Kidney epithelial cell (primary cell): ENCODE results near the gene GREB1L. TPM values are rescaled to one million over a fixed set of nuclear protein-coding genes. Genes with fewer than 3 reads are reported as not detected.

ENCODE experiments used
- DNase-seq: peaks from one replicate; pipeline ENCODE4 v3.0.0-alpha.2; 2010; ENCODE audit warnings: low read depth
- H3K27me3 ChIP-seq: 2 replicates; pipeline ENCODE4 v1.6.0; 2011; ENCODE audit warnings: low read length; ENCODE audit not compliant: control insufficient read depth, insufficient read depth
- H3K36me3 ChIP-seq: 2 replicates; pipeline ENCODE4 v1.5.1; 2011; ENCODE audit warnings: low read length; ENCODE audit not compliant: control insufficient read depth, insufficient read depth
- H3K4me3 ChIP-seq: 2 replicates; pipeline ENCODE4 v1.5.1; 2011; ENCODE audit warnings: low read depth, mild to moderate bottlenecking, control low read depth, low read length
- total RNA-seq: library from RNA; depleted of rRNA; stranded (reverse); fragments of >200 nt; gene quantifications from 2 replicates; pipeline ENCODE4 v1.2.3, GENCODE V29; 2015
- TF ChIP-seq, protein P1 (sequence below): IDR thresholded peaks from 2 replicates; pipeline ENCODE4 v1.5.1; 2011; ENCODE audit warnings: mild to moderate bottlenecking, moderate library complexity, low read length, control low read depth, inconsistent platforms; ENCODE audit not compliant: insufficient read depth, poor library complexity, severe bottlenecking

The GREB1L gene
- total RNA-seq, 1 donor from 2014 or later, result 1.5 TPM

DNA sequence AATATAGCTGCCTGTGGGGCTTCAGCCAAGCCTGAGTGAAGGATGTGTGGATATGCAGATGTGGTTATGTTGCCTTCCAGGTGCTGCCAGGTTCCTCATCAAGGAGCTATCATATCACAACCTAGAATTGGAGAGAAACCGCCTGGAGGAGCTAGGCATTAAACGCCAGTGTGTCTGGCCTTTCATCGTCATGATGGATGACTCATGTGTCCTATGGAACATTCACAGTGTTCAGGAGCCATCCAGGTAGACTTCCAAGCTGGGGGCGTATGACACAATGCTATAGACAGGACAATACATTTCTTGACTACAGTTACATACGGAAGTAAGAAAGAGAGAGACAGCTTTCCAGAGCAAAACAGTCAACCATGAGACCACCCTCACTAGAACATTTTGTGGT, 271.7 kb downstream of the GREB1L start:
- Histone ChIP-seq H3K36me3 (no peaks in the 10 kb centered on the region), H3K4me3 (no peak overlapping the region), H3K27me3 (no peaks in the 10 kb centered on the region)
- DNase-seq, result no peak
- TF ChIP-seq, protein P1, sequence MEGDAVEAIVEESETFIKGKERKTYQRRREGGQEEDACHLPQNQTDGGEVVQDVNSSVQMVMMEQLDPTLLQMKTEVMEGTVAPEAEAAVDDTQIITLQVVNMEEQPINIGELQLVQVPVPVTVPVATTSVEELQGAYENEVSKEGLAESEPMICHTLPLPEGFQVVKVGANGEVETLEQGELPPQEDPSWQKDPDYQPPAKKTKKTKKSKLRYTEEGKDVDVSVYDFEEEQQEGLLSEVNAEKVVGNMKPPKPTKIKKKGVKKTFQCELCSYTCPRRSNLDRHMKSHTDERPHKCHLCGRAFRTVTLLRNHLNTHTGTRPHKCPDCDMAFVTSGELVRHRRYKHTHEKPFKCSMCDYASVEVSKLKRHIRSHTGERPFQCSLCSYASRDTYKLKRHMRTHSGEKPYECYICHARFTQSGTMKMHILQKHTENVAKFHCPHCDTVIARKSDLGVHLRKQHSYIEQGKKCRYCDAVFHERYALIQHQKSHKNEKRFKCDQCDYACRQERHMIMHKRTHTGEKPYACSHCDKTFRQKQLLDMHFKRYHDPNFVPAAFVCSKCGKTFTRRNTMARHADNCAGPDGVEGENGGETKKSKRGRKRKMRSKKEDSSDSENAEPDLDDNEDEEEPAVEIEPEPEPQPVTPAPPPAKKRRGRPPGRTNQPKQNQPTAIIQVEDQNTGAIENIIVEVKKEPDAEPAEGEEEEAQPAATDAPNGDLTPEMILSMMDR, result no peak

DNA sequence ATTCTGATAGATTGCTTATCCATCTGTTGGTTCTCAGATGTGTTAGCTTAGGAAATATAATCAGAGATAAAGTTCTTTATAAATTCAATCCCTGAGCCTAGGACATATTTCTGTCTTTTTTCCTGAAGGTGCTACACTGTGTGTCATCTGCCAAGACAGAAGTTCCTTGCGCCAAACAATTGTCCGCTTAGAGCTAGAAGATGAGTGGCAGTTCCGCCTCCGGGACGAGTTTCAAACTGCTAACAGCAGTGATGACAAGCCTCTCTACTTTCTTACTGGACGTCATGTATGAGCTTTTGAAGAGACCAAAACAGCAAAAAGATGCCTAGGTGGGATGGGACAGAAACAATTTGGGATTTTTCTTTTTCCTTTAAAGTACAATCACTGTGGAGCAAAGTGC, 280.5 kb downstream of the GREB1L start:
- DNase-seq, result no peak
- no peaks in the 10 kb centered on the region for H3K36me3 ChIP-seq
- TF ChIP-seq, protein P1, result no peak
- no peak overlapping the region for H3K4me3 ChIP-seq
- no peaks in the 10 kb centered on the region for H3K27me3 ChIP-seq

DNA sequence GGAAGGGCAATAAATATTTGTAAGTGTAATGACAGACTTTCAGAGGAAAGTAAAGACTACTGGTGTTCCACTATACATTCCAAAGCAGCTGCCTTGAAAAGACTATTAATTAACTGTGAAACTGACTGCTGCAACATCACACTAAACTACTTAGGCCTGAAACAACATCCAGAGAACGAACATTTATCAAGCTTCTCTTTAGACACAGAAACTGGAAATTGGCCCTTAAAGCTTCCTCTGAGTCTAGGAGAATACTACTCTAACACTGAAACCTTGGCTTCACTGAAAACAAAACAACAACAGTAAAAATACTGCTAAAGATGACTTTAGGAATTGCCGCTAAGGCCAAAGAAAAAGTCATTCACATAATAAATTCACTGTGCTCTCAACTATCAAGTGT, 283.9 kb downstream of the GREB1L start:
- Histone ChIP-seq H3K36me3 (no peaks in the 10 kb centered on the region), H3K27me3 (no peaks in the 10 kb centered on the region), H3K4me3 (no peak overlapping the region)
- TF ChIP-seq, protein P1, result no peak
- no peak for DNase-seq

DNA sequence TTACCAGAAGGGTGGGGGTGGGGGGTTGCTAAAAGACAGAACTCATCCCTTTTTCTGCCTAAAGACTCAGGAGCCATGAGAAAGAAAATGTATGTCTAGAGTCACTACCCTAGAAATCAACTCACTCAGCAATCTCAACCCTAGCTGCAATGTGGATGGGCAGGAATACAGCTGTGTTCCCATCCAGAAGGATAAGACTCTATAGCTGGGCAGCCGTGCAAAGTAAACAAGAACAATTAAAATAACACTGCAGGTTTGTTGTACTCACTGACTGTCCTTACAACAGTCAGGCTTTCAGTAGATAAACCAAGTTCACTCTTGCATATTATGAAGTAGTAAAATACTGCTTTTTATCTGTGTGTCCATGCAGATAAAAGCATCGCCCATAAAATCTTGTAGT, 284.4 kb downstream of the GREB1L start:
- no peak overlapping the region for H3K4me3 ChIP-seq
- no peaks in the 10 kb centered on the region for H3K36me3 ChIP-seq
- no peaks in the 10 kb centered on the region for H3K27me3 ChIP-seq
- no peak for DNase-seq
- TF ChIP-seq, protein P1, result no peak

DNA sequence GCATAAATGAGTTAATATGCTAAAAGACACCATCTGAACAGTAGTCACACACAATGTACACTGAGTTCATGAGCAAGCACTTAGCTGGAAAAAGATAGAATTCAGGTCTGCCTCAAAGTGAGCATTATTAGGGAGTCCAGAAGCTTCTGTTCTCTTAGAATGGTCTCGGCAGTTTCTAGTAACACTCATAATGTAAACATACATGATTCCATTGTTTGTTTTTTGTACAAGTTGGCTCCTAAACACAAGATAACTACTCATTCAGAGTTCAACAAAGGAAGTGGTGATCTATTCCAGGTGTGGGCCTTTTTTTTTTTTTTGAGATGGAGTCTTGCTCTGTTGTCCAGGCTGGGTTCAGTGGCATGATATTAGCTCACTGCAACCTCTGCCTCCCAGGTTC, 292.3 kb downstream of the GREB1L start:
- H3K27me3 ChIP-seq, result no peaks in the 10 kb centered on the region
- TF ChIP-seq, protein P1, result no peak
- DNase-seq, result no peak
- no peaks in the 10 kb centered on the region for H3K36me3 ChIP-seq
- H3K4me3 ChIP-seq, result no peak overlapping the region

DNA sequence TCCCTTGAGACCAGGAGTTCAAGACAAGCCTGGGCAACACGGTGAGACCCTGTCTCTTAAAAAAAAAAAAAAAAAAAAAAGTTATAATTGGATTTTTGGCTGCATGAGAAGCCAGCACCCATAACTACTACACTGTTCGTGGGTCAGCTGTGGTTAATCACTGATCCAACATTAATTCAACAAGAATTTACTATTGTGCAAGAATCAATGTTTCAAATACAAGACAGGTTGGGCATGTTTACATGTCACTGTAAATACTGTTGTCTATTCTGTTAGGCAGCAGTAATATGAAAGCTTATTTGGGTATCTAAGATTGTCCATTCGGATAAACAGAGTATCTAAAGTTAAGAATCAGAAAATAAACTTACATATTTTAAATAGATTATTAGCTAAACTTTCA, 296.2 kb downstream of the GREB1L start:
- H3K4me3 ChIP-seq, result no peak overlapping the region
- TF ChIP-seq, protein P1, result no peak
- no peaks in the 10 kb centered on the region for H3K27me3 ChIP-seq
- no peak for DNase-seq
- no peaks in the 10 kb centered on the region for H3K36me3 ChIP-seq
